Peyer's patch (tissue), 4 donors: ENCODE measurements around the gene SGSH. TPM values are rescaled to one million over a fixed set of nuclear protein-coding genes. Genes with fewer than 3 reads are reported as not detected.
"Not testable (repeated sequence)": the region's sequence is repeated elsewhere in the genome, so short reads cannot be mapped to it uniquely, and the experiment has no call there.

Source experiments
- DNase-seq, 3 donors: peaks; one replicate each; pipeline ENCODE4 v3.0.0-alpha.2; 2017 to 2019
- H3K27ac ChIP-seq, 4 donors: fragments of 200-600 bp; sonication (generic); one replicate each; pipeline ENCODE4 v1.5.1; 2016 to 2019
- H3K27me3 ChIP-seq, 2 donors: fragments of 200-600 bp; sonication (generic); one replicate each; pipeline ENCODE4 v1.5.1; 2019
- H3K36me3 ChIP-seq, 3 donors: fragments of 200-600 bp; sonication (generic); one replicate each; pipeline ENCODE4 v1.5.1; 2016 to 2019
- H3K4me1 ChIP-seq, 4 donors: fragments of 200-600 bp; sonication (generic); one replicate each; pipeline ENCODE4 v1.5.1; 2016 to 2019
- H3K4me3 ChIP-seq, 4 donors: fragments of 200-600 bp; sonication (generic); 1 replicate in 3 of 4; 2 replicates in 1 of 4; pipeline ENCODE4 v1.5.1; 2016 to 2019; ENCODE audit warnings: mild to moderate bottlenecking in 1 of 4
- H3K9me3 ChIP-seq, 4 donors: fragments of 200-600 bp; sonication (generic); one replicate each; pipeline ENCODE4 v1.5.1; 2016 to 2019; ENCODE audit warnings: mild to moderate bottlenecking in 1 of 4
- CTCF ChIP-seq, 6 experiments: fragments of 450-650 bp in 4 of 6; fragments of 200-600 bp in 2 of 6; sonication (generic) in 1 of 6; IDR thresholded peaks; one replicate each; pipeline ENCODE4 v1.5.1; 2017 to 2019; ENCODE audit warnings: antibody characterized with exemption in 6 of 6, mild to moderate bottlenecking in 3 of 6, moderate library complexity in 1 of 6
- POLR2A ChIP-seq, 2 donors: fragments of 450-650 bp; IDR thresholded peaks; one replicate each; pipeline ENCODE4 v1.5.1; 2017; ENCODE audit warnings: antibody characterized with exemption in 2 of 2, mild to moderate bottlenecking in 2 of 2, moderate library complexity in 2 of 2
- total RNA-seq, 4 donors: library from RNA; depleted of rRNA; stranded (reverse); fragments of >200 nt; gene quantifications; one replicate each; pipeline ENCODE4 v1.1.0, GENCODE V29; 2016

The SGSH gene
- total RNA-seq, 4 donors from 2014 or later, result 37.8 to 114 (median 60.6) TPM

GRCh38 chr17:80246266-80246681 lies 26.1 kb upstream of the SGSH start:
- TF ChIP-seq CTCF (IDR thresholded peaks at IDR 0.05) (no peak), POLR2A (IDR thresholded peaks at IDR 0.05) (no peak)
- peaks cover 0 to 39% (median 0%) of the 10 kb centered on the region in 3 donors for H3K36me3 ChIP-seq

GRCh38 chr17:80245566-80246265 lies 25.6 kb upstream of the SGSH start:
- peaks cover 0 to 44% (median 0%) of the 10 kb centered on the region in 3 donors for H3K36me3 ChIP-seq
- peak in 1 of 3 donors; percentile 18 for DNase-seq
- H3K4me1 ChIP-seq, result no peaks in the 10 kb centered on the region
- no peaks in the 10 kb centered on the region for H3K9me3 ChIP-seq
- H3K4me3 ChIP-seq, result no peak overlapping the region
- no peaks in the 10 kb centered on the region for H3K27me3 ChIP-seq
- H3K27ac ChIP-seq, result no peak overlapping the region
- TF ChIP-seq CTCF (IDR thresholded peaks at IDR 0.05) (no peak), POLR2A (IDR thresholded peaks at IDR 0.05) (no peak)

More at GRCh38 chr17:80246266-80246681, 26.1 kb upstream of the SGSH start:
- Histone ChIP-seq H3K27me3 (no peaks in the 10 kb centered on the region), H3K4me3 (no peak overlapping the region), H3K27ac (no peak overlapping the region), H3K4me1 (no peaks in the 10 kb centered on the region), H3K9me3 (no peaks in the 10 kb centered on the region)
- DNase-seq, result peak in 1 of 3 donors; percentile 43

- peak in 1 of 3 donors; percentile 38 for DNase-seq
- H3K27ac ChIP-seq, result no peak overlapping the region
- TF ChIP-seq POLR2A (IDR thresholded peaks at IDR 0.05) (no peak), CTCF (IDR thresholded peaks at IDR 0.05) (no peak)
- H3K9me3 ChIP-seq, result no peaks in the 10 kb centered on the region
- peaks cover 0 to 44% (median 0%) of the 10 kb centered on the region in 3 donors for H3K36me3 ChIP-seq
- H3K4me1 ChIP-seq, result no peaks in the 10 kb centered on the region
- no peak overlapping the region for H3K4me3 ChIP-seq
- H3K27me3 ChIP-seq, result no peaks in the 10 kb centered on the region
Measured at GRCh38 chr17:80244871-80245509, 24.9 kb upstream of the SGSH start.

GRCh38 chr17:80244448-80244847 lies 24.3 kb upstream of the SGSH start:
- H3K27ac ChIP-seq, DNase-seq, H3K4me1 ChIP-seq, H3K27me3 ChIP-seq, H3K4me3 ChIP-seq, H3K9me3 ChIP-seq: not testable (repeated sequence)
- H3K36me3 ChIP-seq, result peaks cover 0 to 41% (median 0%) of the 10 kb centered on the region in 3 donors

- Histone ChIP-seq H3K9me3 (no peaks in the 10 kb centered on the region), H3K4me3 (no peak overlapping the region), H3K27ac (no peak overlapping the region), H3K27me3 (no peaks in the 10 kb centered on the region), H3K36me3 (peaks cover 0 to 41% (median 0%) of the 10 kb centered on the region in 3 donors), H3K4me1 (no peaks in the 10 kb centered on the region)
- DNase-seq, result peak in 1 of 3 donors; percentile 14
- TF ChIP-seq POLR2A (IDR thresholded peaks at IDR 0.05) (no peak), CTCF (IDR thresholded peaks at IDR 0.05) (no peak)
Measured at GRCh38 chr17:80243526-80244433, 23.6 kb upstream of the SGSH start.
